Smooth muscle cell (in vitro differentiated cells): ENCODE data around the gene ITPA. TPM values are rescaled to one million over a fixed set of nuclear protein-coding genes. Genes with fewer than 3 reads are reported as not detected.

Source experiments
- DNase-seq: peaks from one replicate; lab custom pipeline; 2025; ENCODE audit not compliant: unreplicated experiment; lab: John Stamatoyannopoulos, UW
- H2AFZ ChIP-seq: fragments of 200-600 bp; sonication (generic); 2 replicates; pipeline ENCODE4 v1.6.0; 2016; ENCODE audit warnings: antibody characterized with exemption, low read depth, mild to moderate bottlenecking
- H3F3A ChIP-seq: fragments of 200-600 bp; sonication (generic); 2 replicates; pipeline ENCODE4 v1.6.0; 2017; ENCODE audit warnings: antibody characterized with exemption, low read depth
- H3K27ac ChIP-seq: fragments of 200-600 bp; sonication (generic); 2 replicates; pipeline ENCODE4 v1.5.1; 2016; ENCODE audit warnings: low read depth, mild to moderate bottlenecking
- H3K27me3 ChIP-seq: fragments of 200-600 bp; sonication (generic); 2 replicates; pipeline ENCODE4 v1.6.1; 2016; ENCODE audit warnings: low read depth, mild to moderate bottlenecking
- H3K36me3 ChIP-seq: fragments of 200-600 bp; sonication (generic); 2 replicates; pipeline ENCODE4 v1.5.1; 2016; ENCODE audit warnings: low read depth
- H3K4me1 ChIP-seq: fragments of 200-600 bp; sonication (generic); 2 replicates; pipeline ENCODE4 v1.5.1; 2016; ENCODE audit warnings: low read depth
- H3K4me2 ChIP-seq: fragments of 200-600 bp; sonication (generic); 2 replicates; pipeline ENCODE4 v1.6.0; 2016; ENCODE audit warnings: mild to moderate bottlenecking
- H3K4me3 ChIP-seq: fragments of 200-600 bp; sonication (generic); 2 replicates; pipeline ENCODE4 v1.5.1; 2016; ENCODE audit warnings: mild to moderate bottlenecking
- H3K79me2 ChIP-seq: fragments of 200-600 bp; sonication (generic); 2 replicates; pipeline ENCODE4 v1.6.0; 2016; ENCODE audit warnings: low read depth, mild to moderate bottlenecking
- H3K9ac ChIP-seq: fragments of 200-600 bp; sonication (generic); 2 replicates; pipeline ENCODE4 v1.6.0; 2016; ENCODE audit warnings: low read depth
- H3K9me3 ChIP-seq: fragments of 200-600 bp; sonication (generic); replicated peaks from 2 replicates; pipeline ENCODE4 v1.5.1; 2016; ENCODE audit warnings: low read depth
- H4K20me1 ChIP-seq: fragments of 200-600 bp; sonication (generic); 2 replicates; pipeline ENCODE4 v1.6.0; 2016; ENCODE audit warnings: low read depth
- WGBS: methylation state at CpG from one replicate; pipeline ENCODE4 v1.1.7; 2016; ENCODE audit warnings: low lambda C conversion rate; 5-methylcytosine and 5-hydroxymethylcytosine counted together
- polyA plus RNA-seq: library from polyadenylated mRNA; unstranded; fragments of >200 nt; fragmentation: Nextera tagmentation; extraction: Ambion mirVana; gene quantifications from 2 replicates; pipeline ENCODE4 v1.2.1, GENCODE V29; 2016
- total RNA-seq: library from RNA; depleted of rRNA; stranded (reverse); fragments of >200 nt; gene quantifications from 2 replicates; pipeline ENCODE4 v1.2.3, GENCODE V29; 2014
- TF ChIP-seq, protein P1 (sequence below): fragments of 200-600 bp; sonication (generic); IDR thresholded peaks from 2 replicates; pipeline ENCODE4 v1.5.1; 2017; ENCODE audit warnings: borderline replicate concordance, mild to moderate bottlenecking, antibody characterized with exemption; ENCODE audit not compliant: insufficient read depth, poor library complexity, severe bottlenecking

ITPA gene
- total and polyA plus RNA-seq, 2 experiments from 2014 or later = 20.4 to 51.6 TPM

DNA sequence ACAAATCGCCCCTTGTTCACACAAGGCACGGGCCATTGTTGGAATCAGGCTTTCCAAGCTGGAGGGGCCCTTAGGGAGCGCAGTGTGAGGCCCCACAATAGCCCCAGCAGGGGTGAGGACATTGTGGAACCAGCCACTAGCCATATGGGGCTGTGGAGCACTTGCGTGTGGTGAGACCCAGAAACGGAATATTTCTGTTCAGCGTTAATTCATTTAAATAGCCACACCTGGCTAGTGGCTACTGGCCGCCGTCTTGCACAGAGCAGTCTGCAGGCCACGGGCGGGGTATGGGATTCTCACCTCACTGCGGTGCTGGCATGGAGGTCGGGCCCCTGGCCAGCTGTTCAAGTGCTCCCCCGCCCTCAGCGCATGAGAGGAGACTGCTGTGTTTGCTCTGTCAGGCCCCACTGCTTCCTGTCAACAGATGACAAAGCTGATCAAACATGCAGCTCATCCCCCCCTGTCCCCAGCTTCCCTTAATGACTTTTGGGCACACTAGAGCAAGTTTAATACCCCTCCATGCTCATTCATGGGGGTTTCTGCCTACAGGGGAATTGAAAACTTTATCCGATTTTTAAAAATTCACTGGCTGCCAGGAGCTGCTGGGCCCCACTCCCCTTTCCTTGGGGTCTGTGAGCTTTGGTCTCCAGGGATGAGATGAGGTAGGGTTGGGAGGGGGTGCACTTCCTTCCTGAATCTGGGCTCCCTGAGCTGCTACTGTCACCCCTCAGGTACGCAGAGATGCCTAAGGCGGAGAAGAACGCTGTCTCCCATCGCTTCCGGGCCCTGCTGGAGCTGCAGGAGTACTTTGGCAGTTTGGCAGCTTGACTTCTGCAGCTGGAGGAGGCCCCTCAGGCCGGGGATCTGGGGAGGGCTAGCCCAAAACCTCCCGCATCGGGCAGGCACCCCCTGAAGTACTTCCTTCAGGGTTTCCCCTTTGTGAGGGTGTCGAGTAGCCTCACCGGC, 13.6 kb downstream of the ITPA start:
- no peaks in the 10 kb centered on the region for H3K36me3 ChIP-seq
- WGBS = 95% methylated on average over 25 of the region's 25 CpGs
- TF ChIP-seq, protein P1, sequence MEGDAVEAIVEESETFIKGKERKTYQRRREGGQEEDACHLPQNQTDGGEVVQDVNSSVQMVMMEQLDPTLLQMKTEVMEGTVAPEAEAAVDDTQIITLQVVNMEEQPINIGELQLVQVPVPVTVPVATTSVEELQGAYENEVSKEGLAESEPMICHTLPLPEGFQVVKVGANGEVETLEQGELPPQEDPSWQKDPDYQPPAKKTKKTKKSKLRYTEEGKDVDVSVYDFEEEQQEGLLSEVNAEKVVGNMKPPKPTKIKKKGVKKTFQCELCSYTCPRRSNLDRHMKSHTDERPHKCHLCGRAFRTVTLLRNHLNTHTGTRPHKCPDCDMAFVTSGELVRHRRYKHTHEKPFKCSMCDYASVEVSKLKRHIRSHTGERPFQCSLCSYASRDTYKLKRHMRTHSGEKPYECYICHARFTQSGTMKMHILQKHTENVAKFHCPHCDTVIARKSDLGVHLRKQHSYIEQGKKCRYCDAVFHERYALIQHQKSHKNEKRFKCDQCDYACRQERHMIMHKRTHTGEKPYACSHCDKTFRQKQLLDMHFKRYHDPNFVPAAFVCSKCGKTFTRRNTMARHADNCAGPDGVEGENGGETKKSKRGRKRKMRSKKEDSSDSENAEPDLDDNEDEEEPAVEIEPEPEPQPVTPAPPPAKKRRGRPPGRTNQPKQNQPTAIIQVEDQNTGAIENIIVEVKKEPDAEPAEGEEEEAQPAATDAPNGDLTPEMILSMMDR = no peak
- DNase-seq = no peak
- H2AFZ ChIP-seq = no peak overlapping the region
- no peak overlapping the region for H3K4me3 ChIP-seq
- no peaks in the 10 kb centered on the region for H3K9me3 ChIP-seq
- no peak overlapping the region for H3K27ac ChIP-seq
- H3K4me2 ChIP-seq = no peak overlapping the region
- no peaks in the 10 kb centered on the region for H3K27me3 ChIP-seq
- no peaks in the 10 kb centered on the region for H3F3A ChIP-seq
- no peaks in the 10 kb centered on the region for H3K79me2 ChIP-seq
- peaks cover 4% of the 10 kb centered on the region for H4K20me1 ChIP-seq
- H3K9ac ChIP-seq = no peak overlapping the region
- H3K4me1 ChIP-seq = no peaks in the 10 kb centered on the region

DNA sequence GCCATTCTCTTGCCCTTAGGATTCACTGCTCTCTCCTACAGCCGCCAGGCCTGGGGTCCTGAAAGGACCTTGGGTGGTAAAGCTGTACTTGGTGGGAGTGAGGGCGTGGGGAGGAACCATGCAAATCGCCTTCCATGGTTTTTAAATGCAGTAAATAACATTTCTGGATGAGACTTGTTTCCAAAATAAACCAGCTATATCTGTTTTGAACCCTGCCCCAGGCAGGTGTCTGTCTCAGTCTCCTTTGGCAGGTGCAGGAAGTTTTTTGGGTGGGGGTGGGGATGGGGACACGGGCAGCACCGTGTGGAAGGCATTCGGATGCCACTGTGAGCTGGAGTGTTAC, 14.3 kb downstream of the ITPA start:
- Histone ChIP-seq H3K36me3 (no peaks in the 10 kb centered on the region), H3K4me1 (no peaks in the 10 kb centered on the region), H4K20me1 (no peaks in the 10 kb centered on the region), H3K4me3 (no peak overlapping the region), H3F3A (no peaks in the 10 kb centered on the region), H3K9ac (no peak overlapping the region), H3K4me2 (no peak overlapping the region), H3K27me3 (no peaks in the 10 kb centered on the region), H3K79me2 (no peaks in the 10 kb centered on the region), H2AFZ (no peak overlapping the region), H3K27ac (no peak overlapping the region), H3K9me3 (no peaks in the 10 kb centered on the region)
- TF ChIP-seq, protein P1 = no peak
- 95% methylated on average over 6 of the region's 6 CpGs for WGBS
- no peak for DNase-seq

DNA sequence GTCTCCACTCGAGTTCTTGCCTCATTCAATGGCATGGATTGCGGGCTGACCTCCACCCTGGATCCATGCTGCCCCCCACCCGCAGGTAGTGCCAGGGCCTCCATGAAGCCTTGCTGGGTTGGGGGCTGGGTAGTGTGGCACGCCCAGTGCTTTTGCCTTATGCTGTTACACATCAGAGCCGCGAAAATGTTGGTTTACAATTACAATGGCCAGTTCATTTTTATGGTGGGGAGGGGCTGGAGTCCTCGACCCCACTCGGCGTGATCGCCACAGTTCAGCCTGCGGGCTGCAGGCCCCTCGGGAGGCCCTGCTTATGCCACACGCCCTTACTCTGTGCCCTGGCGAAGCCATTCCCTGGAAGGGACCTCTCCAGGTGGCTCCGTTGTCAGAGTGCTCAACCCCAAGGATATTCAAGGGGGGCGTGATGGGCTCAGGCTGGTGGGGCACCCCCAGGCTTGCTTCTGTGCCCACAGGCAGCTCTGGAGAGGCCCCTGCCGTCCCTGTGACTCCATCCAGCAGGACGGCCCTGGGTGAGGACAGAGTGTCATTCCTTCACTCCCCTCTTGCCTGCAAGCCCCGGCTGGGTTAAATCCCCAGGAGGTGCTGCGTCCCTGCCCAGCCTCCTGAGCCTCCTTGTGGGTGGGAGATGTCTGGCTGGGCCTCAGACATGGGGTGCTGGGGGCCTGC, 14.8 kb downstream of the ITPA start:
- Histone ChIP-seq H3K27me3 (no peaks in the 10 kb centered on the region), H3K27ac (no peak overlapping the region), H3K4me1 (no peaks in the 10 kb centered on the region), H3K4me2 (no peak overlapping the region), H3F3A (no peaks in the 10 kb centered on the region), H4K20me1 (no peaks in the 10 kb centered on the region), H3K9me3 (no peaks in the 10 kb centered on the region), H2AFZ (no peak overlapping the region), H3K9ac (no peak overlapping the region), H3K36me3 (no peaks in the 10 kb centered on the region), H3K79me2 (no peaks in the 10 kb centered on the region), H3K4me3 (no peak overlapping the region)
- TF ChIP-seq, protein P1 = no peak
- WGBS = 91% methylated on average over 20 of the region's 20 CpGs
- DNase-seq = no peak
